HG03108 (cell line): ENCODE data around the gene SULT2A1.
"Not testable (repeated sequence)": the region's sequence is repeated elsewhere in the genome, so short reads cannot be mapped to it uniquely, and the experiment has no call there.

Experiments
- ATAC-seq: cut with Tn5 transposase; IDR thresholded peaks from one replicate; pipeline ENCODE4 v1.9.1; 2021; ENCODE audit warnings: moderate library complexity; ENCODE audit not compliant: unreplicated experiment

The SULT2A1 gene, protein sequence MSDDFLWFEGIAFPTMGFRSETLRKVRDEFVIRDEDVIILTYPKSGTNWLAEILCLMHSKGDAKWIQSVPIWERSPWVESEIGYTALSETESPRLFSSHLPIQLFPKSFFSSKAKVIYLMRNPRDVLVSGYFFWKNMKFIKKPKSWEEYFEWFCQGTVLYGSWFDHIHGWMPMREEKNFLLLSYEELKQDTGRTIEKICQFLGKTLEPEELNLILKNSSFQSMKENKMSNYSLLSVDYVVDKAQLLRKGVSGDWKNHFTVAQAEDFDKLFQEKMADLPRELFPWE

DNA sequence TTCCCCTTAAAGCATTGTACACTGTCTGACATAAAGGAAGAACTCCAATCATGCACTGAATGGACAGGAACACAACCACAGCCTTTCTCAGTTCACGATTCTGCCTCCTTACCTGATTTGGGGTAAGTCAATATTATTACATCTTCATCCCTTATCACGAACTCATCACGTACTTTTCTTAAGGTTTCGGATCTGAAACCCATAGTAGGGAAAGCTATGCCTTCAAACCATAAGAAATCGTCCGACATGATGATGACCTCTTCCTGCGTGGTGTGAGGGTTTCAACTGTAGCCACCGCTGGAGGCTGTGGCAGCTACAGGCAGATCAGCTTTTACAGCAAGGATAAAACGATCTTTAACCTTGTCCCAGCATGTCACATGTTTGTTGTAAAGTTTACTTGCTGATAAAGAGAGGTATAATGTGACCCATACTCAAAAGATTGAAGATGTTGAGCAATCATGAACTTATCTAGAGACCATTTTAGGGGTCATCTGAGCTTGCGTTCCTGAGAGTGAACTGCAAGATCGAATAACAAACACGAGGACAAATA is at the start of gene SULT2A1:
Gene SULT2A1, minus strand, starts transcription at position 306 of the 550 bp plus-strand sequence. Its CDS starts 58 bp downstream, at position 248.
- ATAC-seq = no peak

DNA sequence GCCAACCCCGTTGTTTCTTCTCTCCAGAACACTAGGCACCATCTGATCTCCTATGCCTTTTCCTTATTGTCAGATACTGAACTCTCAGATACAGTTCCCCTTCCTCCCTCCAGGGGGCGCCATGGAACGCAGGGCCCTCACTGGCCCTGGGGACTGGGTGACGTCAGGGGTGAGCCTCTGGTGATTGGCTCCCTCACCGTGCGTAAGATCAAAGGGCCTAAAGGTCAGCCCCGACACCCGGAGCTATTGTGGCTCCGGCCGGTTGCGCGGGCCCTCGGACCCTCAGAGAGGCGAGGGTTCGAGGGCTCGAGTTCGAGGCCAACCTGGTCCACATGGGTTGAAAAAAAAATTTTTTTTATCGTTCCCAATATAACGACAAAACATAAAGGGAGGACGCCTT is 42.5 kb upstream of the SULT2A1 start:
- not testable (repeated sequence) for ATAC-seq

DNA sequence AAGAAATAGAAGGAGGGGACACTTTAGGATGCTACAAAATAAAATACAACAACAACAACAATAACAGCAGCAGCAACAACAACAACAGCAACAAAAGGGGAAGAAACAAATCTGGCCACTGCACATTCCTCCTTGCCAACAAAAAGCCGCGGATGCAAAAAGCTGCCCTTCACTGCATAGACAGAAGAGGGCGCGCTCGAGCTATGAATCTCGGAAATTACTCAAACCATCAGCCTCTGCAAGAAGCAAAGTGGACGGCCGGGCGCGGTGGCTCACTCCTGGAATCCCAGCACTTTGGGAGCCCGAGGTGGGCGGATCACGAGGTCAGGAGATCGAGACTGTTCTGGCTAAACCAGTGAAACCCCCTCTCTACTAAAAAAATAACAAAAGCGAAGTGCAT is 34.0 kb upstream of the SULT2A1 start:
- ATAC-seq = not testable (repeated sequence)

DNA sequence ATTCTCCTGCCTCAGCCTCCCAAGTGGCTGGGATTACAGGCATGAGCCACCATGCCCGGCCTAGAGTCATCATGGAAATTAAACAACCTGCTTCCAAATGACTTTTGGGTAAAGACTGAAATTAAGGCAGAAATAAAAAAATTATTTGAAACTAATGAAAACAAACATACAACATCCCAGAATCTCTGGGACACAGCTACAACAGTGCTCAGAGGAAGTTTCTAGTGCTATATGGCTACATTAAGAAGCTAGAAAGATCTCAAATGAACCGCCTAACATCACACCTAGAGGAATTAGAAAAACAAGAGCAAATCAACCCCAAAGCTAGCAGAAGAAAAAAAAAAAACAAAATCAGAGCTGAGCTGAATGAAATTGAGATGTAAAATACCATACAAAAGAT is 24.1 kb upstream of the SULT2A1 start:
- not testable (repeated sequence) for ATAC-seq

DNA sequence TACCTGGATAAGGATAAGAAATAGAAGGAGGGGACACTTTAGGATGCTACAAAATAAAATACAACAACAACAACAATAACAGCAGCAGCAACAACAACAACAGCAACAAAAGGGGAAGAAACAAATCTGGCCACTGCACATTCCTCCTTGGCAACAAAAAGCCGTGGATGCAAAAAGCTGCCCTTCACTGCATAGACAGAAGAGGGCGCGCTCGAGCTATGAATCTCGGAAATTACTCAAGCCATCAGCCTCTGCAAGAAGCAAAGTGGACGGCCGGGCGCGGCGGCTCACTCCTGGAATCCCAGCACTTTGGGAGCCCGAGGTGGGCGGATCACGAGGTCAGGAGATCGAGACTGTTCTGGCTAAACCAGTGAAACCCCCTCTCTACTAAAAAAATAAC is 23.2 kb upstream of the SULT2A1 start:
- ATAC-seq = not testable (repeated sequence)

DNA sequence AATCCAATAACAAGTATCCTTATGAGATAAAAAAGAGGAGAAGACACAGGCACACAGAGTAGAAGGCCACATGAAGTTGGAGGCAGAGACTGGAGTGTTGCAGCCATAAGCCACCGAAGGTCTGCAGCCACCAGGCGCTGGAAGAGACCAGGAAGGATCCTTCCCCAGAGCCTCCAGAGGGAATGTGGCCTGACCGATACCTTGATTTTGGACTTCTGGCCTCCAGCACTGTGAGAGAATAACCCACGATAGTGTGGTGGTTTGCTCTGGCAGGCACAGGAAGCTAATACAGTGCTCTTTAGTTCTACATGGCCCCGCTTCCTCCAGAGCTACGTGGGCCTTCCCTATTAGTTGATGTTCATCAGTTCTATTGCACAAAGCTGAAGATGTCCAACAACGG is 15.3 kb upstream of the SULT2A1 start:
- ATAC-seq = no peak

DNA sequence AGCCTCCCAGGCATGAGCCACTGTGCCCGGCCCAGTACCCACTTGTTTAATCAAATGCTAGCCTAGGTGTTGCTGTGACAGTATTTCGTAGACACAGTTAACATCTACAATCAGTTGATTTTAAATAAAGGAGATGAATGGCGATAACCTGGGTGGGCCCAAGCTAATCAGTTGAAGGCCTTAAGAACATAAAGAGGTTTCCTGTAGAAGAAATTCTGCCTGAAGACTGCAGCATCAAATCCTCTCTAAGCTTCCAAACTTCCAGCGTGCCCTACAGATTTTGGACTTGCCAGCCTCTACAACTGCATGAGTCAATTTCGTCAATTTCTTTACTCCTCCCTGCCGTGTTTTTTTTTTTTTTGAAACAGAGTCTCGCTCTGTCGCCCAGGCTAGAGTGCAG is 13.2 kb upstream of the SULT2A1 start:
- no peak for ATAC-seq

DNA sequence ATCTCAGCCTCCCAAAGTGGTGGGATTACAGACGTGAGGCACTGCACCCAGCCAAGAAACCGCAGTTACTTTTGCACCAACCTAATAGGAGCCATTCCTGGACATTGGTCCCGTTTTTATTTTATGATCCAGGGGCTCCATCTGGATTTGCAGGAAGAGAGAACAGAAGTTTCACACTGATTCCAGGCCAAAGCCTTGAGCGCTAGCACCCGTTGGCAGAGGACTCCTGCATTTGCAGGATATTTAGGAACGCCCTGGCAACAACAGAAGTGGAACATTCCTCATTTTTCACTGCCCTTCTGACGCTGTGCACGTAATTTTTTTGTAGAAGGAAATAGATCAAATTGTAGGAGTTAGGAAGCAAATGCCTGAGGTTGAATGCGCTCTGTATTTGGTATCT is 11.7 kb upstream of the SULT2A1 start:
- no peak for ATAC-seq

DNA sequence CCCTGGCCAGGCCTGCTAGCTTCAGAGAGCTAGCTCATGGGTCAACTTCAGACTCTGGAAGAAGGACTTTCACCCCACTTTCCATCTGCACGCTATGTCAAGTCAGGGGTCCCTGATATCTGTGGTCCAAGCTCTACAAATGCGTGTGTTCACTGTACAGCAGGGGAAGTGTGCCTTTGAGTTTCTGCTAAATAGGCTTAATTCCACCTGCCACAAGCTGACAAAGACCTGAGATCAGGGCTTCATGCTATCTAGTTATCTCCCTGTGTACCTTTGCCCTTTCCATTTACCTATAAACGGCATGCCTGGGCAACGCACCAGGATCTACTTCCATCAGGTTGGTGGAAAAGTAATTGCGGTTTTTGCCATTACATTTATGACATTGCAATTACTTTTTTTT is 10.7 kb upstream of the SULT2A1 start:
- no peak for ATAC-seq

DNA sequence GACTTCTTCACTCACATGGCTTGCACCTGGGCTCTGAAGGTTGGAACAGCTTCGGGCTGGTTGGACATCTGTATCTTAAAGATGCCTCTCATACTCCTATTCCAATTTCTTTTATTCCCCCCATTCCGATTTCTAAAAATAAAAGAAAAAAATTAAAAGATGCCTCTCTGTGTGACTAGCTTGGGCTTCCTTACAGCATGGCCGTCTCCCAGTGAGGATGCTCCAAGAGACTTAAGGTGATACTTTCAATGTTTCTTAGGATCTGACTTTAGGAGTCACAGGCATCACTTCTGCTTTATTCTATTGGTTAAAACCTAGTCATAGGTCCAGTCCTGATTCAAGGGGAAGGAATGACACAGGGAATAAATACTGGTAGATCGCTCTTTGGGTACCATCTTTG is 9.9 kb upstream of the SULT2A1 start:
- no peak for ATAC-seq

DNA sequence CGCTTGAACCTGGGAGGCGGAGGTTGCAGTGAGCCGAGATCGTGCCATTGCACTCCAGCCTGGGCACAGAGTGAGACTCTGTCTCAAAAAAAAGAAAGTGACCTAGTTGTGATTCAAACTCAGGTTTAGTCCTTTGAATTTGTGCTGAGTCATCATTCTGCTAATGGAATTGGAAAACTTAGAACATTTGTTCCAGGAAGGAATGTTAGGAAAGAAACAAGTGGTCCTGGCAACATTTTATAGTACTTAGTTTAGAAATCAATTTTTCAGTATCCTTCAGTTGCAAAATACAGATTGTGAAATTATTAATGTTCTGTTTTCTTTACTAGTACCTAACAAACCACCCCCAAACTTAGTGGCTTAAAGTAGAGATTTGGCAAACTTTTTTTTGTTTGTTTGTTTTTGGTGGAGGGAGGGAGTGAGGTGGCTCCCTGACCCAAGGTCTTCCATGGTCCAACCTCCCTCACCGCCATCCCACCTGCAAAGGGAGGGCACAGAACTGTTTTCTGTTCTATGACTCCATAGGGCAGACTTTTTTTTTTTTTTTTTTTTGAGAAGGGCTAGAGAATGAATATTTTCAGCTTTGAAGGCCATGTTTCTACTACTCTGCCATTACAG is 9.2 kb upstream of the SULT2A1 start:
- no peak for ATAC-seq

DNA sequence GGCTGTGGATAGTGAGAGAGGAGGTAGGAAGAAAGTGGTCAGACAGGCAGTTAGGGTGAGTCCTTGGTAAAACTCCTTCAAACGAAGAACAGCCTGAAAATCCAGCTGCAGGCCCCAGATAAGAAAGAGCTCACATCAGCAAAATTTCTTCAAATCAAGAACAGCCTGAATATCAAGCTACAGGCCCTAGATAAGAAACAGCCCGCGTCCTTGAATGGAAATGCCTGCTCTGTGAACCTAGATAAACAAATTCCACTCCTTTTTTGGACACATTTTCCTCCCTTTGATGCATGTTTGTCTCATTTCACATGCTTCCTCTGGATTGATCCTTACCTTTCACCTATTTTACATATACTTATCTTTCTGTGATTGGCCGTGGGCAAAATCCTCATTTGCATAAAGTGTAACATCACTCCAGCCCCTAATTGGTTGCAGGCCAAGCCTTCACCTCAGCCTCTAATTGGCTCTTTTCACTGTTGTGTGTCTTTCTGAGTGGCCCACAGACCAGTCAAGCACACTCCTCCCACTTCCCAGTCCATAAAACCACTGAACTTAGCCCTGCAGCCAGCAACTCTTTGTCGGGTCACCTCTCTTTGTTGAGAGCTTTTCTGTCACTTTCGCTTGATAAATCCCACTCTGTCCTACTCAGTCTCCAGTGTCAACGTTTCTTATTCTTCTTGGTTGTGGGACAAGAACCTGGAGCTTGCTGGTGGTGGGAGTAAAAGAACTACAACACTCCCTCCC is 6.0 kb upstream of the SULT2A1 start:
- no peak for ATAC-seq

DNA sequence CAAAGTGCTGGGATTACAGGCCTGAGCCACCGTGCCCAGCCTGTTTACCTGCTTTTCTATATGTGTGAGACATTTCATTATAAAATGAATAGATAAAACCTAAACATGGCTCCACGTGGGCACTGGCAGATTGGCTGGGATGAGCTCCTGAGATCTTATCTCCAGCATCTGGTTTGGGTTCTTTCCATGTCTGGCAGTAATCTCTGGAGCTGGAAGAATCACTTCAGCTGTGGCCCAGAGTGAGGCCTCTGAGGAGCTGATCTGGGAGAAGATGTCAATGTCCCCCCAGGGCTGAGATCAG is 5.5 kb upstream of the SULT2A1 start:
- no peak for ATAC-seq

DNA sequence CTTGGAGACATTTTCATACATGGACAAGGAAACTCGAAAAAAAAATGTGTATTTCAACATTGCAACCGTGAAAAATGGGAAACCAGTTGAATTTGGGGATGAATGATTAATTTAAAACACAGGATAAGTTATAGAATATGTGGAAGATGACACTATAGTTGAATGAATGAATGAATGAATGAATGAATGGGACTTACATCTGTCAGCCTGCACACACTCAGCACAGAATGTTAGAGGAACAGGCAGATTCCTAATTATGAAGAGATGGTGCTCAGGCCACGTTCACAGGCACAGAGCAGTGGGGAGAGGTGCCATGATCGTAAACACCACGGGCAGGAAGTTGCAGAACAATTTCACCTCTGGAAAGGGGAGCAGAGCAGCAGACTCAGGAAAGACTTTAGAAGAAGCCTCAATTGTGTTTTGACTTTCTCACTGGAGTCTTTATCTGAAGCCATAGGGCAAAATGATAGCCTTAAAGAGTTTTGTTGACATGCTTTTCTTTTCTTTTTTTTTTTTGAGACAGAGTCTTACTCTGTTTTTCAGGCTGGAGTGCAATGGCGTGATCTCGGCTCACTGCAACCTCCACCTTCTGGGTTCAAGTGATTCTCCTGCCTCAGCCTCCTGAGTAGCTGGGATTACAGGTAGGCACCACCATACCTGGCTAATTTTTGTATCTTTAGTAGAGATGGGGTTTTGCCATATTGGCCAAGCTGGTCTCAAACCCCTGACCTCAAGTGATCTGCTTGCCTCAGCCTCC is 4.9 kb upstream of the SULT2A1 start:
- no peak for ATAC-seq

DNA sequence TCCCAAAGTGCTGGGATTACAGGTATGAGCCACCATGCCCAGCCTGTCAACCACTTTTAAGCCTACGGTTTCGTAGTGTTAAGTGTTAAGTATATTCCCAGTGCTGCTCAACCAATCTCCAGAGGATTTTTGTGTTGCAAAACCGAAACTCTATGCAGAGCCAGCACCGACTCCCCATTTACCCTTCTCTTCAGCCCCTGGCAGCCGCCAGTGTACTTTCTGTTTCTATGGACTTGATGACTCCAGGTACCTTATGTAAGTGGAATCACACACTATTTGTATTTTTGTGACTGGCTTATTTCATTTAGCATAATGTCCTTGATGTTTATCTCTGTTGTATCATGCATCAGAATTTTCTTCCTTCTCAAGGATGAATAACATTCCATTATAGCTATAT is 1.1 kb downstream of the SULT2A1 start:
- no peak for ATAC-seq

DNA sequence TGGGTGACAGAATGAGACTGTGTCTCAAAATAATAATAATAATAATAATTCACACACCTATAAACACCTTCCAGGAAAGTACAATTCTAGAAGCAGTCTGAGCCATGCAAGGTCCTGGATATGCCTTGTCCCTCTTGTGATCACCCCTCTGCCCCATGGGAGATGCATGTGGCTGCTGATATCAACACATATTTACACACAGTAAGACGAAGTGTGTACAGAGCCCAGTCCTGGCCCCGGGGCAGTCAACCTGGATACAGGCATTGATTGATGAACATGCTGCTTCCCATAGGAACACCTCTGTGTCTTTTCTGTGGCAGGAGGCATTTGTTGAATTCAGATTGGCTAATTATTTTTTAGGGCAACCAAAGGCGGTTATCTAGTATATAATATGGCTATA is 3.2 kb downstream of the SULT2A1 start:
- no peak for ATAC-seq

DNA sequence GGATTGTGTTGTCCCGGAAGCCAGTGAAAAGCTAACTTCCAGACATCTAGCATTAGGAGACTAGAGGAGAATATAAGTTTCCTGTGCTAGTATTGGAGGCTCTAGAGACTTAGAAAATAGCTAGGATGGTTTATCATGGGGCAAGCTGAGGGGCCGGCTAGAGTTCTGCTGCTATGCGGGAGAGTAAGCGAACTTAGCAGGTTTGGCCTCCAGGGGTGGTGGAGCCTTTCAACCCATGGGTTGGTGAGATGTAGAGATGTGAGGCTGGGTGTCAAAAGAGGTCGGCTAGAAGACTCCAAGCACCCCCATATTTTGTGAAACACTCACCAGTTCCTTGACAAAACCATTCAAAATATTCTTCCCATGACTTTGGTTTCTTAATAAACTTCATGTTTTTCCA is 4.4 kb downstream of the SULT2A1 start:
- ATAC-seq = no peak

DNA sequence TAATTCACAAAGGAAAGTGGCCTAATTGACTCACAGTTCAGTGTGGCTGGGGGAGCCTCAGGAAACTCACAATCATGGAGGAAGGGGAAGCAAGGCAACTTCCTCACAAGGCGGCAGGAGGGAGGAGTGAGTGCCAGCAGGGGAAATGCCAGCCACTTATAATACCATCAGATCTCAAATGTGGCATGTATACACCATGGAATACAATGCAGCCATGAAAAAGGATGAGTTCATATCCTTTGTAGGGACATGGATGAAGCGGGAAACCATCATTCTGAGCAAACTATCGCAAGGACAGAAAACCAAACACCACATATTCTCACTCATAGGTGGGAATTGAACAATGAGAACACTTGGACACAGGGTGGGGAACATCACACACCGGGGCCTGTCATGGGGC is 6.7 kb downstream of the SULT2A1 start:
- ATAC-seq = not testable (repeated sequence)

DNA sequence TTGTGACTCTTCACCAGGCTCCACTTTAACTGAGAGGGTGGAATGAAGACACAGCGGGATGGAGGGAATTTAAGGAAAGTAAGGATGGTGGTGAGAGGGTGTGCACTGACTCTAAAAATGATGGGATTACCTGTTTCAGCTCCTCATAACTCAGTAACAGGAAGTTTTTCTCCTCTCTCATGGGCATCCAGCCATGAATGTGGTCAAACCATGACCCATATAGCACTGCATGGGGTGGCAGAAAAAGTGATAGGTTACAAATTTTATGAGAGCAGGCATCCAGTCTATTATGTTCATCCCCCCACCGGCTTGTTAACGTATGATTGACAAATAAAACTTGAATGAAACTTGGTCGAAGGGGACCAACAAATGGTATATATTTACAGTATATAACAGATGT is 7.2 kb downstream of the SULT2A1 start:
- no peak for ATAC-seq

DNA sequence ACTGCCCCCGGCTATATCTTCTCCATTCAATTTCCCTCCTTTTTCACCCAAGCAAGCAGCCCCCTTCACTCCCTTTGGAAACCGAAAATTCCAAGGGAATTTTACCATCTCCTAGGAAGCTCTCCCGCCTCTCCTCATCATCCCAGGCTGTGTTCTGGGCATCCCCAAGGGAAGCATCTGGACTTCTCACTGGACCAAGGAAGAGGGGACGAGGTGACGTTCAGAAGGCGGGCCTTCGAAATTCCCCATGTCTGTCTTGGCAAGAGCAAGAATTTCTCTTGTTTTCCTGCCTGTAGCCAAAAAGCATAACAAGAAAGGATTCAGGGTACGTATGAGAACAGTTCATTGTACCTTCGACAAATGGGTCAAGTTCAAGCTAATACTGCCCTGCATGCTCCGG is 20.9 kb downstream of the SULT2A1 start:
- ATAC-seq = no peak

DNA sequence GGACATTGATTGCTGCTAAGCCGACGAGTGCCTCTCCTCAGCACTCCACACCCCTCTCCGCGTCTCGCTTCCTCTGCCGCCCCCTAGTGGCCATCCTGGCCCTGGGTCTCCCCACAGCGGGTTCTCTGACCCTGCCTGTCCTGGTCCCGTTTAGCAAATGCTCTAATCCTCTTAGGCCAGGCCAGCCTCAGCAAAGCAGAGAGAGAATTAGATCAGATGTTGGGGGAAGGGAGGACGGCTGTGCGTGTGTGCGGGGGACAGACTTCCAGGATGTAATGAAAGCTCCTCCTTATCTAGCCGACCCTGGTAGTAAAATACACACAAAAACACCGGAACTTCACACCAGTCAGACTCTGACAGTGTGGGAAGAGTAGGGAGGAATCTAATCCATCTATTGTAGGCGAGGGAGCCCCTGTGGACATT is 22.6 kb downstream of the SULT2A1 start:
- no peak for ATAC-seq
